Liver (tissue), 9 donors: ENCODE data around the gene FLRT2. TPM values are rescaled to one million over a fixed set of nuclear protein-coding genes. Genes with fewer than 3 reads are reported as not detected.

Source experiments
- DNase-seq: peaks from one replicate; pipeline ENCODE4 v3.0.0-alpha.2; 2017; ENCODE audit warnings: low spot score
- H3K27ac ChIP-seq, 2 donors: one replicate each; pipeline ENCODE4 v1.7.0; 2013; ENCODE audit warnings: inconsistent platforms in 2 of 2, low read length in 2 of 2, control low read depth in 1 of 2, low read depth in 1 of 2, mild to moderate bottlenecking in 1 of 2
- H3K27me3 ChIP-seq, 4 donors: one replicate each; pipeline versions ENCODE4 v1.6.1 to v1.7.0; 2013; ENCODE audit warnings: low read length in 3 of 4, inconsistent platforms in 1 of 4, mild to moderate bottlenecking in 1 of 4, moderate library complexity in 1 of 4; ENCODE audit not compliant: control insufficient read depth in 4 of 4, insufficient read depth in 4 of 4
- H3K36me3 ChIP-seq, 4 donors: one replicate each; pipeline versions ENCODE4 v1.6.1 to v1.7.0; 2013; ENCODE audit warnings: low read length in 3 of 4, mild to moderate bottlenecking in 3 of 4, low read depth in 1 of 4, moderate library complexity in 1 of 4; ENCODE audit not compliant: control insufficient read depth in 4 of 4, insufficient read depth in 3 of 4
- H3K4me1 ChIP-seq, 4 donors: one replicate each; pipeline versions ENCODE4 v1.6.1 to v1.7.0; 2013; ENCODE audit warnings: low read length in 3 of 4, mild to moderate bottlenecking in 3 of 4, moderate library complexity in 1 of 4; ENCODE audit not compliant: control insufficient read depth in 4 of 4, insufficient read depth in 4 of 4
- H3K4me3 ChIP-seq, 3 donors: one replicate each; pipeline versions ENCODE4 v1.6.1 to v1.7.0; 2013; ENCODE audit warnings: low read length in 3 of 3, control low read depth in 1 of 3, low read depth in 1 of 3, mild to moderate bottlenecking in 1 of 3
- H3K9ac ChIP-seq, 2 donors: one replicate each; pipeline ENCODE4 v1.7.0; 2013; ENCODE audit warnings: low read length in 2 of 2, mild to moderate bottlenecking in 2 of 2, moderate library complexity in 2 of 2, control low read depth in 1 of 2, low read depth in 1 of 2
- H3K9me3 ChIP-seq, 4 donors: one replicate each; pipeline versions ENCODE4 v1.6.1 to v1.7.0; 2013; ENCODE audit warnings: low read length in 3 of 4; ENCODE audit not compliant: control insufficient read depth in 4 of 4
- EGR1 ChIP-seq, 2 donors: IDR thresholded peaks; 2 replicates each; pipeline ENCODE4 v1.6.1; 2016 to 2018; ENCODE audit warnings: antibody characterized with exemption in 2 of 2, low read depth in 2 of 2
- FOXA1 ChIP-seq: IDR thresholded peaks from 2 replicates; pipeline ENCODE4 v1.6.1; 2016; ENCODE audit warnings: antibody characterized with exemption
- FOXA2 ChIP-seq: IDR thresholded peaks from 2 replicates; pipeline ENCODE4 v1.6.1; 2016; ENCODE audit warnings: antibody characterized with exemption
- GABPA ChIP-seq, 2 donors: IDR thresholded peaks in 1 of 2; conservative IDR thresholded peaks in 1 of 2; 2 replicates each; pipeline ENCODE4 v1.6.1; 2016; ENCODE audit warnings: antibody characterized with exemption in 2 of 2, mild to moderate bottlenecking in 1 of 2, moderate library complexity in 1 of 2
- HNF4A ChIP-seq, 2 donors: conservative IDR thresholded peaks; 2 replicates each; pipeline ENCODE4 v1.6.1; 2016; ENCODE audit warnings: antibody characterized with exemption in 2 of 2, mild to moderate bottlenecking in 2 of 2
- HNF4G ChIP-seq: IDR thresholded peaks from 2 replicates; pipeline ENCODE4 v1.6.1; 2016; ENCODE audit warnings: antibody characterized with exemption
- JUND ChIP-seq, 2 donors: IDR thresholded peaks; 2 replicates each; pipeline ENCODE4 v1.6.1; 2016; ENCODE audit warnings: antibody characterized with exemption in 2 of 2
- NR2F2 ChIP-seq: IDR thresholded peaks from 2 replicates; pipeline ENCODE4 v1.6.1; 2016; ENCODE audit warnings: antibody characterized with exemption
- RAD21 ChIP-seq, 2 donors: IDR thresholded peaks; 2 replicates each; pipeline ENCODE4 v1.6.1; 2016; ENCODE audit warnings: antibody characterized with exemption in 2 of 2, mild to moderate bottlenecking in 2 of 2
- RXRA ChIP-seq, 2 donors: IDR thresholded peaks; 2 replicates each; pipeline ENCODE4 v1.6.1; 2017 to 2018; ENCODE audit warnings: antibody characterized with exemption in 2 of 2, mild to moderate bottlenecking in 1 of 2
- SP1 ChIP-seq: IDR thresholded peaks from 2 replicates; pipeline ENCODE4 v1.6.1; 2018; ENCODE audit warnings: antibody characterized with exemption, mild to moderate bottlenecking
- TAF1 ChIP-seq: conservative IDR thresholded peaks from 2 replicates; pipeline ENCODE4 v1.6.1; 2016; ENCODE audit warnings: antibody characterized with exemption, mild to moderate bottlenecking
- YY1 ChIP-seq: IDR thresholded peaks from 2 replicates; pipeline ENCODE4 v1.6.1; 2016; ENCODE audit warnings: antibody characterized with exemption, mild to moderate bottlenecking
- WGBS: extraction: QIAGEN DNeasy Blood & Tissue Kit; methylation state at CpG from one replicate; pipeline ENCODE4 v1.1.7; 2013; 5-methylcytosine and 5-hydroxymethylcytosine counted together
- polyA plus RNA-seq, 2 donors: library from polyadenylated mRNA; stranded (reverse) in 1 of 2; unstranded in 1 of 2; fragments of 200-250 nt in 1 of 2; fragments of >200 nt in 1 of 2; fragmentation: Nextera tagmentation in 1 of 2; extraction: Ambion mirVana in 1 of 2; gene quantifications; one replicate each; pipeline versions ENCODE4 v1.2.1 to v1.2.3, GENCODE V29; 2013 to 2015
- total RNA-seq, 2 donors: library from RNA; depleted of rRNA; stranded (reverse); fragments of >200 nt; gene quantifications; one replicate each; pipeline ENCODE4 v1.2.3, GENCODE V29; 2014
- TF ChIP-seq, protein P1 (sequence below): IDR thresholded peaks from 2 replicates; pipeline ENCODE4 v1.6.1; 2016; ENCODE audit warnings: antibody characterized with exemption
- TF ChIP-seq, protein P2 (sequence below): IDR thresholded peaks from 2 replicates; pipeline ENCODE4 v1.6.1; 2016; ENCODE audit warnings: antibody characterized with exemption
- TF ChIP-seq, protein P3 (sequence below): IDR thresholded peaks from 2 replicates; pipeline ENCODE4 v1.6.1; 2016; ENCODE audit warnings: antibody characterized with exemption
- TF ChIP-seq, protein P4 (sequence below): IDR thresholded peaks from 2 replicates; pipeline ENCODE4 v1.6.1; 2016; ENCODE audit warnings: antibody characterized with exemption, mild to moderate bottlenecking
- TF ChIP-seq, protein P5 (sequence below): fragments of 150-350 bp; IDR thresholded peaks from 2 replicates; pipeline ENCODE4 v1.5.1; 2017; ENCODE audit warnings: improper control_type of control experiment, low read depth, low read length; ENCODE audit not compliant: missing input control
- donor health status: healthy.
- donor health status: healthy.
- donor health status: healthy.
- donor health status: healthy.
- donor health status: healthy.

The FLRT2 gene
- total and polyA plus RNA-seq, 4 donors, result 0.90 to 8.2 (median 1.8) TPM

DNA sequence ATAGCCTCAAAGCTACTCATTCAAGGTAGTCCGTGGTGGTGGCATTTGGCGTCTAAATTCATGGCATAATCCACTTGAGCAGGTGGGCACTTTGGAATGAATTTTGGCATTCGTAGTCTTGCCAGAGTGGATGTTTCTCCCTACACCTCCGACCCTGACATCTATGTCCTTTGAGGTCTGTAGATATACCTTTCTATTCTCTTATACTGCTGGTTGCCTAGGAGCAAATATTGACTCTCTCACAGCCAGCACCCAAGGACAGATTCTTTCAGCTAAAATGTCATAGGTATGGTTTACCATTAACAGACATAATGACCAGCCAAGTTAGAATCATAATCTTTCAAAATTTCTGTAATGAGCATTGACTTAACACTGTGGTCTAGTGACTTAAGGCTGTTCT is 47.4 kb upstream of the FLRT2 start:
- 50% methylated on average over 4 of the region's 4 CpGs for WGBS
- no peak for DNase-seq
- H3K27me3 ChIP-seq, result no peaks in the 10 kb centered on the region
- H3K9ac ChIP-seq, result no peak overlapping the region
- H3K4me1 ChIP-seq, result peaks cover 0 to 4% (median 0%) of the 10 kb centered on the region in 4 donors
- TF ChIP-seq, protein P1, sequence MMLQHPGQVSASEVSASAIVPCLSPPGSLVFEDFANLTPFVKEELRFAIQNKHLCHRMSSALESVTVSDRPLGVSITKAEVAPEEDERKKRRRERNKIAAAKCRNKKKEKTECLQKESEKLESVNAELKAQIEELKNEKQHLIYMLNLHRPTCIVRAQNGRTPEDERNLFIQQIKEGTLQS, result no peak
- TF ChIP-seq NR2F2, result no peak
- TF ChIP-seq FOXA2, result no peak
- no peak for TF ChIP-seq JUND (IDR thresholded peaks at IDR 0.05)
- TF ChIP-seq HNF4A (conservative IDR thresholded peaks at IDR 0.05), result no peak
- TF ChIP-seq, protein P2, sequence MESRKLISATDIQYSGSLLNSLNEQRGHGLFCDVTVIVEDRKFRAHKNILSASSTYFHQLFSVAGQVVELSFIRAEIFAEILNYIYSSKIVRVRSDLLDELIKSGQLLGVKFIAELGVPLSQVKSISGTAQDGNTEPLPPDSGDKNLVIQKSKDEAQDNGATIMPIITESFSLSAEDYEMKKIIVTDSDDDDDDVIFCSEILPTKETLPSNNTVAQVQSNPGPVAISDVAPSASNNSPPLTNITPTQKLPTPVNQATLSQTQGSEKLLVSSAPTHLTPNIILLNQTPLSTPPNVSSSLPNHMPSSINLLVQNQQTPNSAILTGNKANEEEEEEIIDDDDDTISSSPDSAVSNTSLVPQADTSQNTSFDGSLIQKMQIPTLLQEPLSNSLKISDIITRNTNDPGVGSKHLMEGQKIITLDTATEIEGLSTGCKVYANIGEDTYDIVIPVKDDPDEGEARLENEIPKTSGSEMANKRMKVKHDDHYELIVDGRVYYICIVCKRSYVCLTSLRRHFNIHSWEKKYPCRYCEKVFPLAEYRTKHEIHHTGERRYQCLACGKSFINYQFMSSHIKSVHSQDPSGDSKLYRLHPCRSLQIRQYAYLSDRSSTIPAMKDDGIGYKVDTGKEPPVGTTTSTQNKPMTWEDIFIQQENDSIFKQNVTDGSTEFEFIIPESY, result no peak
- no peak for TF ChIP-seq EGR1 (IDR thresholded peaks at IDR 0.05; ENCODE audit: low read depth in 2 of 2)
- TF ChIP-seq FOXA1, result no peak
- TF ChIP-seq HNF4G, result no peak
- TF ChIP-seq RAD21 (IDR thresholded peaks at IDR 0.05), result no peak
- TF ChIP-seq RXRA (IDR thresholded peaks at IDR 0.05), result no peak
- TF ChIP-seq, protein P3, sequence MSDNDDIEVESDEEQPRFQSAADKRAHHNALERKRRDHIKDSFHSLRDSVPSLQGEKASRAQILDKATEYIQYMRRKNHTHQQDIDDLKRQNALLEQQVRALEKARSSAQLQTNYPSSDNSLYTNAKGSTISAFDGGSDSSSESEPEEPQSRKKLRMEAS, result no peak
- TF ChIP-seq, protein P4, sequence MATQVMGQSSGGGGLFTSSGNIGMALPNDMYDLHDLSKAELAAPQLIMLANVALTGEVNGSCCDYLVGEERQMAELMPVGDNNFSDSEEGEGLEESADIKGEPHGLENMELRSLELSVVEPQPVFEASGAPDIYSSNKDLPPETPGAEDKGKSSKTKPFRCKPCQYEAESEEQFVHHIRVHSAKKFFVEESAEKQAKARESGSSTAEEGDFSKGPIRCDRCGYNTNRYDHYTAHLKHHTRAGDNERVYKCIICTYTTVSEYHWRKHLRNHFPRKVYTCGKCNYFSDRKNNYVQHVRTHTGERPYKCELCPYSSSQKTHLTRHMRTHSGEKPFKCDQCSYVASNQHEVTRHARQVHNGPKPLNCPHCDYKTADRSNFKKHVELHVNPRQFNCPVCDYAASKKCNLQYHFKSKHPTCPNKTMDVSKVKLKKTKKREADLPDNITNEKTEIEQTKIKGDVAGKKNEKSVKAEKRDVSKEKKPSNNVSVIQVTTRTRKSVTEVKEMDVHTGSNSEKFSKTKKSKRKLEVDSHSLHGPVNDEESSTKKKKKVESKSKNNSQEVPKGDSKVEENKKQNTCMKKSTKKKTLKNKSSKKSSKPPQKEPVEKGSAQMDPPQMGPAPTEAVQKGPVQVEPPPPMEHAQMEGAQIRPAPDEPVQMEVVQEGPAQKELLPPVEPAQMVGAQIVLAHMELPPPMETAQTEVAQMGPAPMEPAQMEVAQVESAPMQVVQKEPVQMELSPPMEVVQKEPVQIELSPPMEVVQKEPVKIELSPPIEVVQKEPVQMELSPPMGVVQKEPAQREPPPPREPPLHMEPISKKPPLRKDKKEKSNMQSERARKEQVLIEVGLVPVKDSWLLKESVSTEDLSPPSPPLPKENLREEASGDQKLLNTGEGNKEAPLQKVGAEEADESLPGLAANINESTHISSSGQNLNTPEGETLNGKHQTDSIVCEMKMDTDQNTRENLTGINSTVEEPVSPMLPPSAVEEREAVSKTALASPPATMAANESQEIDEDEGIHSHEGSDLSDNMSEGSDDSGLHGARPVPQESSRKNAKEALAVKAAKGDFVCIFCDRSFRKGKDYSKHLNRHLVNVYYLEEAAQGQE, result no peak
- no peak for TF ChIP-seq TAF1
- no peak for TF ChIP-seq SP1
- TF ChIP-seq GABPA (IDR thresholded peaks at IDR 0.05 in 1 of 2, conservative IDR thresholded peaks at IDR 0.05 in 1 of 2), result no peak
- TF ChIP-seq, protein P5, sequence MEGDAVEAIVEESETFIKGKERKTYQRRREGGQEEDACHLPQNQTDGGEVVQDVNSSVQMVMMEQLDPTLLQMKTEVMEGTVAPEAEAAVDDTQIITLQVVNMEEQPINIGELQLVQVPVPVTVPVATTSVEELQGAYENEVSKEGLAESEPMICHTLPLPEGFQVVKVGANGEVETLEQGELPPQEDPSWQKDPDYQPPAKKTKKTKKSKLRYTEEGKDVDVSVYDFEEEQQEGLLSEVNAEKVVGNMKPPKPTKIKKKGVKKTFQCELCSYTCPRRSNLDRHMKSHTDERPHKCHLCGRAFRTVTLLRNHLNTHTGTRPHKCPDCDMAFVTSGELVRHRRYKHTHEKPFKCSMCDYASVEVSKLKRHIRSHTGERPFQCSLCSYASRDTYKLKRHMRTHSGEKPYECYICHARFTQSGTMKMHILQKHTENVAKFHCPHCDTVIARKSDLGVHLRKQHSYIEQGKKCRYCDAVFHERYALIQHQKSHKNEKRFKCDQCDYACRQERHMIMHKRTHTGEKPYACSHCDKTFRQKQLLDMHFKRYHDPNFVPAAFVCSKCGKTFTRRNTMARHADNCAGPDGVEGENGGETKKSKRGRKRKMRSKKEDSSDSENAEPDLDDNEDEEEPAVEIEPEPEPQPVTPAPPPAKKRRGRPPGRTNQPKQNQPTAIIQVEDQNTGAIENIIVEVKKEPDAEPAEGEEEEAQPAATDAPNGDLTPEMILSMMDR, result no peak
- no peak for TF ChIP-seq YY1
- H3K36me3 ChIP-seq, result no peaks in the 10 kb centered on the region
- H3K27ac ChIP-seq, result no peak overlapping the region
- no peaks in the 10 kb centered on the region for H3K9me3 ChIP-seq
- no peak overlapping the region for H3K4me3 ChIP-seq
